ENCODE measurements around the gene ITPK1. TPM values are rescaled to one million over a fixed set of nuclear protein-coding genes. Genes with fewer than 3 reads are reported as not detected.

Gene ITPK1
- total and polyA plus RNA-seq, 2 donors (not counting 3 experiments of a cell fraction or from before 2014, with no cell fraction given) = 39.6 to 51.8 TPM

DNA sequence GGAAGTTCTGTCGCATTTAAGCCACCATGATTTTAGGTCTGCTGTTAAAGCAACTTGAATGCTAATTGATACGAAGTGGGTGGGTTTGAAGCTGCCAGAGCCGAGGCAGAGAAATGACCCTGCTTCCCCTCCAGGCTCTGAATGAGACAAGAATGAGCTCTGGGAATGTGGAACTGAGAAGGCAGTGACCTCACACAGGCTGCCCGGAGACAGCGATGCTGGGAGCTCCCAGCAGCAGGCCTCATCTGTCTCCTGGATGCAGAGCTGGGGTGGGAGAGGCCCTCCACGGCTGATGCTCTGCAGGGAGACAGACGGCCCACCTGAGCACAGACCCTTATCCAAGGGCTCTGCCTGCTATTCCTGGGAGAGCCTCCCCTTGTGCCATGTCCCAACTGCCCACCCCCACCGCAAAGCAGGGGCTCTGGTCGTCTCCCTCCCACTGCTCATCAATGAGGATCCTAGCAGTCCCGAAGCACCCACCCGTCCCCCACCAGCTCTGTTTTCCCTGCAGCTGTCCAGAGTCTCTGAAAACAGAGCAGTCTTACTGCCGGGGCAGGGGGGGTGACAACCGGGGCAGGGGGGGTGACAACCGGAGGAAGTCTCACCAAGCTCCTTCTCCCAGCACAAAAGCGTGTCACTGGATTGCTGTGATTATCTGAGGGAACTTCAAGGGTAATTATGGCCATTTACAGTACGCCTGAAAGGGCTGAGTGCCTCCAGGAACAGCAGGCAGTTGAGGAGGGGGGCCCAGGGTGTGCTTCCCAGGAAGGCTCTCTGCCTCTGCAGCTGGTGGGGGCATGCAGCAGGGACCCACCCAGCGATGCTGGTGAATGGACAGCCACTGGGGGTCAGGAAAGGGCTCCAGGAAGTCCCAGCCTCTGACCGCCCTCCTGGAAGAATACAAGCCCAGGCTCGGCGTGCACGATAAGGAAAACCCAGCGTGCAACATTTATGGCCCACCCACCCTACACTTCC is 125.0 kb downstream of the ITPK1 start:
- H2AFZ ChIP-seq (ENCODE audit: low read depth, low read length) = no peak overlapping the region
- DNase-seq (ENCODE audit: low read depth, low spot score) (no peak), FAIRE-seq (no peak)
- BruUV-seq (replicated peaks) = no TSS peak
- no peaks in the 10 kb centered on the region for H3K9me1 ChIP-seq (replicated peaks; ENCODE audit: control insufficient read depth, extremely low read depth, insufficient read depth, low read length)
- H3K4me2 ChIP-seq (ENCODE audit: insufficient read depth, low read length) = no peak overlapping the region
- H3K27me3 ChIP-seq (ENCODE audit: control insufficient read depth in 2 of 2, insufficient read depth in 2 of 2, low read length in 2 of 2) = no peaks in the 10 kb centered on the region
- no peaks in the 10 kb centered on the region for H3K9me3 ChIP-seq (replicated peaks; ENCODE audit: control insufficient read depth, insufficient read depth, low read length)
- no peak overlapping the region for H3K4me3 ChIP-seq (replicated peaks in 1 of 3; ENCODE audit: insufficient read depth in 1 of 3, low read depth in 1 of 3, low read length in 3 of 3)
- H4K20me1 ChIP-seq (replicated peaks; ENCODE audit: control insufficient read depth, extremely low read depth, insufficient read depth, low read length) = no peaks in the 10 kb centered on the region
- no peaks in the 10 kb centered on the region for H3K4me1 ChIP-seq (ENCODE audit: control insufficient read depth, extremely low read depth, insufficient read depth, low read length)
- intact Hi-C loops (cut with micrococcal nuclease) (no loop called here), dilution Hi-C loops (cut with MboI; ENCODE audit: extremely low pct_ligation_motif_present, low sequenced_read_pairs) (no loop called here)
- H3K9ac ChIP-seq (replicated peaks; ENCODE audit: extremely low read depth, insufficient read depth, low read length) = no peak overlapping the region
- CTCF ChIA-PET = interaction anchor here (1.5 to 1.7 kb wide), 2 partner anchors 38 to 123 kb away, joined by 3 to 6 read pairs; no protein-coding TSS in a partner anchor
- H3K27ac ChIP-seq (ENCODE audit: insufficient read depth, low read depth, low read length) = no peak overlapping the region
- POLR2A ChIA-PET = no interaction called here
- TF ChIP-seq MAX (IDR thresholded peaks at IDR 0.05; ENCODE audit: insufficient read depth, insufficient read length) (no peak), JUN (IDR thresholded peaks at IDR 0.05; ENCODE audit: borderline replicate concordance, insufficient read depth, insufficient read length, low read depth) (no peak), MYC (IDR thresholded peaks at IDR 0.05; ENCODE audit: low read depth, low read length) (no peak), GATA2 (IDR thresholded peaks at IDR 0.05; ENCODE audit: insufficient read depth, insufficient read length, low read depth, low read length) (no peak), EZH2 (IDR thresholded peaks at IDR 0.05; ENCODE audit: borderline replicate concordance, low read depth, low read length, severe bottlenecking) (no peak), POLR2A (IDR thresholded peaks at IDR 0.05; ENCODE audit: low read depth, low read length) (no peak), FOS (IDR thresholded peaks at IDR 0.05; ENCODE audit: borderline replicate concordance, insufficient read depth, low read length) (no peak), POLR2AphosphoS5 (IDR thresholded peaks at IDR 0.05; ENCODE audit: insufficient read depth, low read depth, low read length) (no peak)
- TF ChIP-seq, protein P1, sequence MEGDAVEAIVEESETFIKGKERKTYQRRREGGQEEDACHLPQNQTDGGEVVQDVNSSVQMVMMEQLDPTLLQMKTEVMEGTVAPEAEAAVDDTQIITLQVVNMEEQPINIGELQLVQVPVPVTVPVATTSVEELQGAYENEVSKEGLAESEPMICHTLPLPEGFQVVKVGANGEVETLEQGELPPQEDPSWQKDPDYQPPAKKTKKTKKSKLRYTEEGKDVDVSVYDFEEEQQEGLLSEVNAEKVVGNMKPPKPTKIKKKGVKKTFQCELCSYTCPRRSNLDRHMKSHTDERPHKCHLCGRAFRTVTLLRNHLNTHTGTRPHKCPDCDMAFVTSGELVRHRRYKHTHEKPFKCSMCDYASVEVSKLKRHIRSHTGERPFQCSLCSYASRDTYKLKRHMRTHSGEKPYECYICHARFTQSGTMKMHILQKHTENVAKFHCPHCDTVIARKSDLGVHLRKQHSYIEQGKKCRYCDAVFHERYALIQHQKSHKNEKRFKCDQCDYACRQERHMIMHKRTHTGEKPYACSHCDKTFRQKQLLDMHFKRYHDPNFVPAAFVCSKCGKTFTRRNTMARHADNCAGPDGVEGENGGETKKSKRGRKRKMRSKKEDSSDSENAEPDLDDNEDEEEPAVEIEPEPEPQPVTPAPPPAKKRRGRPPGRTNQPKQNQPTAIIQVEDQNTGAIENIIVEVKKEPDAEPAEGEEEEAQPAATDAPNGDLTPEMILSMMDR (IDR thresholded peaks at IDR 0.05; ENCODE audit: extremely low read depth in 1 of 2, insufficient read depth in 1 of 2, low read depth in 1 of 2, low read length in 2 of 2) = no peak
- H3K79me2 ChIP-seq (ENCODE audit: control insufficient read depth, insufficient read depth, low read length) = no peaks in the 10 kb centered on the region
- H3K36me3 ChIP-seq (ENCODE audit: control insufficient read depth in 2 of 2, extremely low read depth in 1 of 2, insufficient read depth in 2 of 2, low read length in 2 of 2) = no peaks in the 10 kb centered on the region
